KOPT-K1 (cell line): ENCODE measurements around the gene ATP6AP1.

ENCODE experiments used
- H3K27ac ChIP-seq: fragments of 200-600 bp; sonication (generic); 2 replicates; pipeline ENCODE4 v1.5.1; 2016; ENCODE audit warnings: antibody characterized with exemption, mild to moderate bottlenecking, low read depth, low read length; ENCODE audit not compliant: poor library complexity, severe bottlenecking
- H3K36me3 ChIP-seq: fragments of 200-600 bp; sonication (generic); 2 replicates; pipeline ENCODE4 v1.5.1; 2017; ENCODE audit warnings: antibody characterized with exemption, mild to moderate bottlenecking, low read length, moderate library complexity; ENCODE audit not compliant: insufficient read depth
- H3K9me3 ChIP-seq: fragments of 200-600 bp; sonication (generic); 2 replicates; pipeline ENCODE4 v1.5.1; 2017; ENCODE audit warnings: antibody characterized with exemption, low read length, mild to moderate bottlenecking; ENCODE audit not compliant: insufficient read depth, poor library complexity, severe bottlenecking

The ATP6AP1 gene

GRCh38 chrX:154434394-154435168 lies 6.1 kb downstream of the ATP6AP1 start:
- Histone ChIP-seq H3K9me3 (no peaks in the 10 kb centered on the region), H3K36me3 (peaks cover 55% of the 10 kb centered on the region; the same call in 1 of the 2 replicates), H3K27ac (no peak overlapping the region)

DNA sequence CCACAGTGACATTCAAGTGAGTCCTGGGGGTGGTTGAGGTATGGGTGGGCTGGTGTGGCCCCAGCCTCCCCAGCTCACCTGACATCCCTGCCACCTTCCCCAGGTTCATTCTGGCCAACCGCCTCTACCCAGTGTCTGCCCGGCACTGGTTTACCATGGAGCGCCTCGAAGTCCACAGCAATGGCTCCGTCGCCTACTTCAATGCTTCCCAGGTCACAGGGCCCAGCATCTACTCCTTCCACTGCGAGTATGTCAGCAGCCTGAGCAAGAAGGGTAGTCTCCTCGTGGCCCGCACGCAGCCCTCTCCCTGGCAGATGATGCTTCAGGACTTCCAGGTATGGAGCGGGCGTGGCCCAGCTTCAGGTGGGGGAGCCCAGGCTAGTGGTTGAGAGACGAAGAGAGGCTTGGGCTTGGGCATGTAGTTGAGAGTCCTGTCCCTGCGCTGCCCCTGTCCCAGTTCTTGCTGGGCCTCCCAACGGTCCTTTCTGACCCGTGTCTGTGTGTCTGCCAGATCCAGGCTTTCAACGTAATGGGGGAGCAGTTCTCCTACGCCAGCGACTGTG lies 6.8 kb downstream of the ATP6AP1 start:
- Histone ChIP-seq H3K9me3 (no peaks in the 10 kb centered on the region), H3K27ac (no peak overlapping the region), H3K36me3 (peaks cover 62% of the 10 kb centered on the region; the same call in 1 of the 2 replicates)

GRCh38 chrX:154436374-154436982 lies 8.0 kb downstream of the ATP6AP1 start:
- H3K27ac ChIP-seq = peak overlapping the region; percentile 62
- H3K9me3 ChIP-seq = no peaks in the 10 kb centered on the region
- H3K36me3 ChIP-seq = peaks cover 69% of the 10 kb centered on the region; the same call in 1 of the 2 replicates

DNA sequence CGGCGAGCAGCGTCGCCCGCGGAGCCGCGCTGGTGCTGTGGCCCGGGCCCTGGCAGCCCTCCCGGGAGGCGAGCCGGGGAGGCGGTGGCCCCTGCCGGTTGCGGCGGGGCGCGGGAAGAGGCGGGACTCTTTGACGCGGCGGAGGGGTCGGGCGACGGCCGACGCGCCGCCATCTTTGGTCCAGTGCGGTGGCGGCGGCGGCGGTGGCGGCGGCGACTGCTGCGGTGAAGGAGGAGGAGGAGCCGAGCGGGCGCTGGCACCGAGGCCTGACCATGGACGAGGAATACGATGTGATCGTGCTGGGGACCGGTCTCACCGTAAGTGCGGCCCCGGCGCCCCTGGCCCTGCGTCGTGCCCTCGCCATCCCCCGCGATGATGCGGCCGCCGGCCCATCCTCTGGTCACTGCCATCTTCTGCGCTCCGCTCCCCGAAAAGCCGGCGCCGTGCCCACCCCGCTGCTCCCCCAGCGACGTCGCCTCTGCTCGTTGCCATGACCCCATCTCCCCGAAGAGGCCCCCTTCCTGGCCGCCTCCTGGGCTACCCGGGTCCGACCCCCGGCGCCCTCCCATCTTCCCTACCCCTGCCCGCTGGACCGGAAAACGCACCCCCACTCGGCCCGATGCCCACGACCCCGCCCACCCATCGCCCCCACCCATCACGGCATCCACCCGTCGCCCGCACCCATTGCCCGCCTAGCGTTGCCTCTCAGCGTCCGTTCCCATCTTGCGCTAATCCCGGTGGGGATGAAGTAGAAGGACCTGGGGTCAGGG lies 8.7 kb downstream of the ATP6AP1 start, which contains the start of gene GDI1:
TSS of gene GDI1 (plus strand) at position 172 of the 770 bp plus-strand sequence. CDS start at position 273, 101 bp downstream.
- H3K27ac ChIP-seq = peak within 1 kb of the TSS; percentile 62
- H3K36me3 ChIP-seq = peaks cover 69% of the 10 kb centered on the region; the same call in 1 of the 2 replicates
- no peaks in the 10 kb centered on the region for H3K9me3 ChIP-seq

DNA sequence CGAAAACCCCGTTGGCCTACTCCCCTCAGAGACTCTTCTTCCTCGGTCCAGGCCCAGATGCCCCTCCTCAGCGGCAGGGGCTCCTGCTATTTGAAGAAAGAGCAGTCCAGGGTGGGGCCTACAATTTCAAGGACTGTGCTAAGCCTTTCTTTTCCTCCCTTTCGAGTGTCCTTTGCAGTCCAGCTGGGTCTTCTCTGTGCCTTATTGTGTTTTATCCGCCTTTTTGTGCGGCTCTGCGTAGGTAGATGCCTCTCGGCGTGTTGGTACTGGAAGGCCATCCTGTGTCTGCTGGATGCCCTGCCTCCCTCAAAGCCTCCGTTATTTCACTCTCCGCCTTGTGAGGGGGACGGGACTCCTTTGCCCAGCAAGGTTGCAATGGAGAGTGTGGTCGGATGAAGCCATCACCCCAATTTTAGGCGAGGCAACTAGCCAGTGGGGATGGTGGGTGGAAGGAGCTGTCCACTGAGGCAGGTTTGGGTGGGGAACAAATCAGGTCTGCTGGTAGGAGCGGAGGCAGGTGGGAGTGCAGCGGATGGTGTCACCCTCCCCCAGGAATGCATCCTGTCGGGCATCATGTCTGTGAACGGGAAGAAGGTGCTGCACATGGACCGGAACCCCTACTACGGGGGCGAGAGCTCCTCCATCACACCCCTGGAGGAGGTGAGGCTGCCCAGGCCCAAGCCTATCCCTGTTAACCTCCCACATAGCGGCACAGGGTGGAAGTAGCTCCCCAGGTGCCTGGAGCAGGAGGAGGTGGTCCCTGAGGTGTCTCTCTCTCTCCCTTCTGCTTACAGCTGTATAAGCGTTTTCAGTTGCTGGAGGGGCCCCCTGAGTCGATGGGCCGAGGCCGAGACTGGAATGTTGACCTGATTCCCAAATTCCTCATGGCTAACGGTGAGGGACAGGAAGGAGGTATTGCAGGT lies 9.8 kb downstream of the ATP6AP1 start:
- H3K27ac ChIP-seq = peak overlapping the region; percentile 62
- peaks cover 68% of the 10 kb centered on the region; the same call in 1 of the 2 replicates for H3K36me3 ChIP-seq
- H3K9me3 ChIP-seq = no peaks in the 10 kb centered on the region

DNA sequence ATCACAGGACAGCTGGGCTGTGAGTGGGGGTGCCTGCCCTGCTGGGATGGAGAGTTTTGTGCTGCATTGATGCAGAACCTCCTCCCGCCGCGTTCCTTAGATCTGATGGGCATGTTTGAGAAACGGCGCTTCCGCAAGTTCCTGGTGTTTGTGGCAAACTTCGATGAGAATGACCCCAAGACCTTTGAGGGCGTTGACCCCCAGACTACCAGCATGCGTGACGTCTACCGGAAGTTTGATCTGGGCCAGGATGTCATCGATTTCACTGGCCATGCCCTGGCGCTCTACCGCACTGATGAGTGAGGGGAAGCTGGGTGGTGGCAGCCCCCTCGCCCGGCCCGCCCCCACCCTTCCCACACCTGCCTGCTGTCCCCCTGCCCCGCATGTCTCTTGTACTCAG lies 11.4 kb downstream of the ATP6AP1 start:
- Histone ChIP-seq H3K27ac (no peak overlapping the region), H3K36me3 (peaks cover 56% of the 10 kb centered on the region; the same call in 1 of the 2 replicates)

DNA sequence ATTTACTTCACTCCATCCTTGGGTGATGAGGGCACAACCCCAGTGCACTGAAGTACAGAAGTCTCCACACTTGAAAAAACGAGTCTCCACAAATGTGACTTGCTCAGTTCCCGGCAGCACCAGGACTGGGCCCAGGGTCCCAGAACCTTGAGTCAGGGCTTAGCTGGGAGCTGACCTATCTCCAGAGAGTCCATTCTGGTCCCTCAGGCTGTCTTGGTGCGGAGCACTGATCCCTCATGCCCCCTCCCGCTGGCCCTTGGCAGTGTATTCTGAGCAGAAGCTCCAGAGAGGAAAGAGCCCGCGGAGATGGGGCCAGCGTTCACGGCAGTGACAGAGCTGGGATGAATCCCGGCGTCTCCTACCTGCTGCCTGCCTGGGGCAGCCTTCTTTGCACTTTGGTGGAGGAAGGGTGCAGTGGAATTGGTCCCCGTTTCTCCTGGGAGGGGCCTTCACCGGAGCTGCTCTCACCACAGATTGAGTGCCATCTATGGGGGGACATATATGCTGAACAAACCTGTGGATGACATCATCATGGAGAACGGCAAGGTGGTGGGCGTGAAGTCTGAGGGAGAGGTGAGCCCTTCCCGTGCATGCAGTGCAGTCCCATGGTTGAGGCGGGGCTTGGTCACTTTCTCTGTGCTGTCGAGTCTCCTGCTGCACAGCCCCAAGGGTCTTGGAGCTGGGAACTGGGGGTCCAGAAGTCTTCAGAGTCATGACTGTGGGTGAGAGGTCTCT lies 12.3 kb downstream of the ATP6AP1 start:
- Histone ChIP-seq H3K36me3 (peaks cover 47% of the 10 kb centered on the region; the same call in 1 of the 2 replicates), H3K9me3 (no peaks in the 10 kb centered on the region), H3K27ac (no peak overlapping the region)

More for the DNA sequence above, 11.4 kb downstream of the ATP6AP1 start:
- H3K9me3 ChIP-seq = no peaks in the 10 kb centered on the region

DNA sequence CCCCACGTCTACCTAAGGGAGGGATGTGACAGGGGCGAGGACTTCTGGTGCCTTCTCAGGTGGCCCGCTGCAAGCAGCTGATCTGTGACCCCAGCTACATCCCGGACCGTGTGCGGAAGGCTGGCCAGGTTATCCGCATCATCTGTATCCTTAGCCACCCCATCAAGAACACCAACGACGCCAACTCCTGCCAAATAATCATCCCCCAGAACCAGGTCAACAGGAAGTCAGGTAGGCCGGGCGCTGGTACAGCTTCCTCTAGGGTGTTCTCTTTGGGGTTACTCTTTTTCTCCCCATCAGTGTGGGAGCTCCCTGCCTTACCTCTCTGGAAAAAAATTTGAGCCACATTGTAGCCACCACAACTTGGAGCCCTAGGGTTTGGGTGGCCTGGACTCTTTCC lies 13.1 kb downstream of the ATP6AP1 start:
- Histone ChIP-seq H3K9me3 (no peaks in the 10 kb centered on the region), H3K36me3 (peaks cover 41% of the 10 kb centered on the region; the same call in 1 of the 2 replicates), H3K27ac (no peak overlapping the region)

- Histone ChIP-seq H3K36me3 (peaks cover 41% of the 10 kb centered on the region; the same call in 1 of the 2 replicates), H3K9me3 (no peaks in the 10 kb centered on the region), H3K27ac (no peak overlapping the region)
Observed at GRCh38 chrX:154441984-154442707, 13.7 kb downstream of the ATP6AP1 start.

GRCh38 chrX:154443479-154443910 lies 15.0 kb downstream of the ATP6AP1 start:
- no peaks in the 10 kb centered on the region for H3K9me3 ChIP-seq
- H3K27ac ChIP-seq = peak overlapping the region; percentile 25
- H3K36me3 ChIP-seq = peaks cover 45% of the 10 kb centered on the region; the same call in 1 of the 2 replicates

GRCh38 chrX:154443992-154444754 lies 15.7 kb downstream of the ATP6AP1 start, which contains the start of gene FAM50A:
Gene FAM50A (plus strand): TSS chrX:154444141. CDS start chrX:154444236, 95 bp downstream.
- Histone ChIP-seq H3K27ac (peak within 1 kb of the TSS; percentile 60), H3K9me3 (no peaks in the 10 kb centered on the region), H3K36me3 (peaks cover 45% of the 10 kb centered on the region; the same call in 1 of the 2 replicates)

DNA sequence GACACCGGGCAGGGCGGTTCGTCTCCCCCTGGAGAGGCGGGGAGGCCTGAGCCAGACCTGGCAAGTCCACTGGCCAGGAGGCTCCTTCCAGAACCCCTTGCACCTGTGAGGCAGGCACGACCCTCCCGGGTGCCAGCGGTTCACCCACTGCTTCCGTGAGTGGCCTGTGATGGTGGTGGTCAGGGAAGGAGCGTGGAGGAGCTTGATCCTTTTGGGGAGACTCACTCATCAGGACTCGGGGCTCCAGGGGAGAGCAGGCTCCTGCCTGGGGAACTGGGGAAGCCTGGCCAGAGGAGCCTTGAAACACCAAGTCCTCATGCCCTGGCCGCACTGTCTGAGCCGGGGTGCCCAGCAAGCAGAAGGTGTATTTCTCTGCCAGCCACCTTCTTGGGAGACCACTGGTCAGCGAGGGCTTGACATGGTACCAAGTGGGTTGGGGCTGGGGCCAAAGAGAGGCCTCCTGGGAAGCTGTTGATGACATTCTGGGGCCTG lies 16.3 kb downstream of the ATP6AP1 start:
- H3K9me3 ChIP-seq = no peaks in the 10 kb centered on the region
- H3K27ac ChIP-seq = peak overlapping the region; percentile 60
- peaks cover 45% of the 10 kb centered on the region; the same call in 1 of the 2 replicates for H3K36me3 ChIP-seq
